Metanephros (tissue), 1 donor: ENCODE results near the gene KPNA2. TPM values are rescaled to one million over a fixed set of nuclear protein-coding genes. Genes with fewer than 3 reads are reported as not detected.

ENCODE experiments used
- total RNA-seq: library from RNA; depleted of rRNA; stranded (reverse); fragments of >200 nt; gene quantifications from one replicate; pipeline ENCODE4 v1.2.3, GENCODE V29; 2014

The KPNA2 gene
- 35.8 TPM for total RNA-seq

GRCh38 chr17:68035523-68036303 lies at the start of gene KPNA2:
KPNA2 (plus strand) TSS chr17:68035735; CDS start chr17:68037133, 1,398 bp downstream.

GRCh38 chr17:67996301-67997171 lies 39.0 kb upstream of the KPNA2 start, which contains the start of gene C17orf58:
C17orf58 (minus strand) TSS chr17:67996469; CDS start chr17:67996198, 271 bp downstream.

Other genes starting within 250 kb of the KPNA2 start
- gene BPTF, start 210.2 kb upstream of the KPNA2 start, total RNA-seq: 103 TPM
- gene C17orf58, start 39.3 kb upstream of the KPNA2 start, total RNA-seq: 16.3 TPM
- gene AMZ2, start 212.3 kb downstream of the KPNA2 start, total RNA-seq: 30.8 TPM